HCT116 (cell line): Measurements from ENCODE around the gene PAH. TPM values are rescaled to one million over a fixed set of nuclear protein-coding genes. Genes with fewer than 3 reads are reported as not detected.

ENCODE experiments used
- ATAC-seq: fragments of 200-7000 bp; cut with Tn5 transposase; 2 replicates; pipeline ENCODE4 v1.9.1; 2020; ENCODE audit warnings: mild to moderate bottlenecking, moderate library complexity
- BruUV-seq: library from RNA; stranded (reverse); fragments of 400-500 nt; replicated peaks from 2 replicates; lab custom pipeline; 2021; lab: Mats Ljungman, UMichigan
- CTCF ChIA-PET: fragments of 300-600 bp; sonication (Branson Sonifier 250); formaldehyde crosslinking; loops from one replicate; lab custom pipeline; 2021; ENCODE audit warnings: antibody characterized with exemption; lab: Charles Lee
- POLR2A ChIA-PET: fragments of 300-600, 350-600 bp; sonication (Branson Sonifier 250); formaldehyde crosslinking; loops from one replicate; lab custom pipeline; 2021; ENCODE audit warnings: antibody characterized with exemption; lab: Charles Lee
- RAD21 ChIA-PET, 2 experiments: fragments of 300-600 bp; sonication (Branson Sonifier 250); formaldehyde crosslinking; loops; one replicate each; lab custom pipeline; 2023; ENCODE audit warnings: low total read pairs in 2 of 2; ENCODE audit not compliant: uncharacterized antibody in 2 of 2, unreplicated experiment in 2 of 2, low non-redundant PET in 1 of 2; lab: Charles Lee
- DNase-seq: peaks from one replicate; pipeline ENCODE4 v3.0.0-alpha.2; 2010; ENCODE audit warnings: low read depth, low spot score
- H2AFZ ChIP-seq: fragments of 200-600 bp; shearing (Covaris generic), sonication (generic); 2 replicates; pipeline ENCODE4 v1.6.1; 2017; ENCODE audit warnings: low read depth, mixed run types, mixed read lengths, antibody characterized with exemption, low read length; ENCODE audit not compliant: poor library complexity, severe bottlenecking
- H3K27ac ChIP-seq: 2 replicates; pipeline ENCODE4 v1.5.1; 2012; ENCODE audit warnings: low read depth, low read length
- H3K27me3 ChIP-seq: fragments of 200-600 bp; sonication (generic); 2 replicates; pipeline ENCODE4 v1.6.1; 2016; ENCODE audit warnings: mixed run types, low read length, mixed read lengths; ENCODE audit not compliant: insufficient read depth
- H3K36me3 ChIP-seq, 2 experiments: fragments of 200-500 bp in 1 of 2; fragments of 200-600 bp in 1 of 2; sonication (Bioruptor generic) in 1 of 2; sonication (generic) in 1 of 2; 2 replicates each; pipeline versions ENCODE4 v1.5.1 to v1.6.1; 2014 to 2016; ENCODE audit warnings: low read length in 2 of 2, inconsistent platforms in 1 of 2, mixed read lengths in 1 of 2, mixed run types in 1 of 2; ENCODE audit not compliant: insufficient read depth in 2 of 2, control insufficient read depth in 1 of 2
- H3K4me1 ChIP-seq, 2 experiments: fragments of 200-600 bp in 1 of 2; sonication (generic) in 1 of 2; 2 replicates each; pipeline versions ENCODE4 v1.5.1 to v1.6.1; 2012 to 2017; ENCODE audit warnings: low read length in 2 of 2, inconsistent platforms in 1 of 2, mild to moderate bottlenecking in 1 of 2, mixed read lengths in 1 of 2, mixed run types in 1 of 2, moderate library complexity in 1 of 2; ENCODE audit not compliant: insufficient read depth in 2 of 2, control insufficient read depth in 1 of 2
- H3K4me2 ChIP-seq: fragments of 200-600 bp; sonication (generic); 2 replicates; pipeline ENCODE4 v1.6.1; 2017; ENCODE audit warnings: mixed run types, low read length, mixed read lengths
- H3K4me3 ChIP-seq, 2 experiments: fragments of 200-600 bp in 1 of 2; sonication (generic) in 1 of 2; replicated peaks in 1 of 2; 2 replicates each; pipeline ENCODE4 v1.5.1; 2011 to 2016; ENCODE audit warnings: low read length in 2 of 2, control low read depth in 1 of 2, low read depth in 1 of 2, mild to moderate bottlenecking in 1 of 2, mixed read lengths in 1 of 2, mixed run types in 1 of 2
- H3K79me2 ChIP-seq: fragments of 200-600 bp; sonication (generic); 2 replicates; pipeline ENCODE4 v1.6.1; 2017; ENCODE audit warnings: mild to moderate bottlenecking, mixed run types, low read length, moderate library complexity, mixed read lengths; ENCODE audit not compliant: insufficient read depth
- H3K9ac ChIP-seq: fragments of 200-600 bp; sonication (generic); 2 replicates; pipeline ENCODE4 v1.6.1; 2016; ENCODE audit warnings: low read length, mixed read lengths
- H3K9me2 ChIP-seq: fragments of 200-600 bp; sonication (generic), shearing (Covaris generic); 2 replicates; pipeline ENCODE4 v1.6.1; 2017; ENCODE audit warnings: mixed run types, mild to moderate bottlenecking, moderate library complexity; ENCODE audit not compliant: insufficient read depth
- H3K9me3 ChIP-seq, 2 experiments: fragments of 200-500 bp in 1 of 2; fragments of 200-600 bp in 1 of 2; sonication (Bioruptor generic) in 1 of 2; sonication (generic) in 1 of 2; 2 replicates each; pipeline ENCODE4 v1.6.1; 2014 to 2017; ENCODE audit warnings: low read length in 2 of 2, mixed read lengths in 2 of 2, inconsistent platforms in 1 of 2, low read depth in 1 of 2, mild to moderate bottlenecking in 1 of 2, mixed run types in 1 of 2, moderate library complexity in 1 of 2; ENCODE audit not compliant: control insufficient read depth in 1 of 2, insufficient read depth in 1 of 2
- H4K20me1 ChIP-seq: fragments of 200-600 bp; sonication (generic), shearing (Covaris generic); 2 replicates; pipeline ENCODE4 v1.6.1; 2017; ENCODE audit warnings: mixed run types, mild to moderate bottlenecking, moderate library complexity; ENCODE audit not compliant: insufficient read depth
- CBX3 ChIP-seq: IDR thresholded peaks from 2 replicates; pipeline ENCODE4 v1.6.1; 2012; ENCODE audit warnings: low read depth
- CEBPB ChIP-seq: IDR thresholded peaks from 2 replicates; pipeline ENCODE4 v1.6.1; 2012; ENCODE audit warnings: low read depth
- EGR1 ChIP-seq: IDR thresholded peaks from 2 replicates; pipeline ENCODE4 v1.6.1; 2012; ENCODE audit warnings: low read depth
- ELF1 ChIP-seq: IDR thresholded peaks from 2 replicates; pipeline ENCODE4 v1.6.1; 2012; ENCODE audit warnings: low read depth, borderline replicate concordance
- EZH2 ChIP-seq: fragments of 200-600 bp; sonication (generic); IDR thresholded peaks from 2 replicates; pipeline ENCODE4 v1.6.1; 2017; ENCODE audit warnings: antibody characterized with exemption, mixed run types
- POLR2A ChIP-seq: IDR thresholded peaks from 2 replicates; pipeline ENCODE4 v1.7.0; 2011; ENCODE audit warnings: borderline replicate concordance; ENCODE audit not compliant: insufficient read depth, insufficient read length; ENCODE audit errors: extremely low read depth
- POLR2AphosphoS5 ChIP-seq: IDR thresholded peaks from 2 replicates; pipeline ENCODE4 v1.6.1; 2011; ENCODE audit warnings: mild to moderate bottlenecking, low read depth, low read length, moderate library complexity
- RAD21 ChIP-seq: IDR thresholded peaks from 2 replicates; pipeline ENCODE4 v1.6.1; 2012; ENCODE audit warnings: low read depth, mild to moderate bottlenecking
- SIN3A ChIP-seq: IDR thresholded peaks from 2 replicates; pipeline ENCODE4 v1.6.1; 2012; ENCODE audit warnings: low read depth
- SP1 ChIP-seq: IDR thresholded peaks from 2 replicates; pipeline ENCODE4 v1.6.1; 2012; ENCODE audit warnings: low read depth
- SRF ChIP-seq: IDR thresholded peaks from 2 replicates; pipeline ENCODE4 v1.6.1; 2012; ENCODE audit warnings: low read depth
- TCF7L2 ChIP-seq: IDR thresholded peaks from 2 replicates; pipeline ENCODE4 v1.7.0; 2011; ENCODE audit warnings: borderline replicate concordance, inconsistent platforms; ENCODE audit not compliant: insufficient read depth, insufficient read length; ENCODE audit errors: extremely low read depth
- YY1 ChIP-seq: IDR thresholded peaks from 2 replicates; pipeline ENCODE4 v1.6.1; 2011; ENCODE audit warnings: low read length, low read depth, moderate library complexity, mild to moderate bottlenecking; ENCODE audit not compliant: insufficient replicate concordance; ENCODE audit errors: extremely low read depth
- ZFX ChIP-seq: fragments of 450-650 bp; IDR thresholded peaks from 2 replicates; pipeline ENCODE4 v1.6.1; 2017
- ZNF274 ChIP-seq: fragments of 200-500 bp; sonication (Bioruptor generic); IDR thresholded peaks from 2 replicates; pipeline ENCODE4 v1.6.1; 2014; ENCODE audit warnings: mild to moderate bottlenecking, low read depth, low read length, inconsistent platforms
- intact Hi-C: fragments of 100-400 bp; cut with micrococcal nuclease; formaldehyde crosslinking; loops from 2 replicates; pipeline ENCODE4 v1.10.0; 2022
- total RNA-seq: library from RNA; stranded (reverse); gene quantifications from one replicate; pipeline ENCODE4 v1.2.1, GENCODE V29; 2021; ENCODE audit not compliant: unreplicated experiment
- TF ChIP-seq, protein P1 (sequence below): IDR thresholded peaks from 2 replicates; pipeline ENCODE4 v1.6.1; 2011; ENCODE audit warnings: mild to moderate bottlenecking, low read length, moderate library complexity; ENCODE audit not compliant: insufficient replicate concordance; ENCODE audit errors: extremely low read depth
- TF ChIP-seq, protein P2 (sequence below): IDR thresholded peaks from 2 replicates; pipeline ENCODE4 v1.6.1; 2012

PAH gene
- total RNA-seq, 1 experiment from 2014 or later: 2.8 TPM

DNA sequence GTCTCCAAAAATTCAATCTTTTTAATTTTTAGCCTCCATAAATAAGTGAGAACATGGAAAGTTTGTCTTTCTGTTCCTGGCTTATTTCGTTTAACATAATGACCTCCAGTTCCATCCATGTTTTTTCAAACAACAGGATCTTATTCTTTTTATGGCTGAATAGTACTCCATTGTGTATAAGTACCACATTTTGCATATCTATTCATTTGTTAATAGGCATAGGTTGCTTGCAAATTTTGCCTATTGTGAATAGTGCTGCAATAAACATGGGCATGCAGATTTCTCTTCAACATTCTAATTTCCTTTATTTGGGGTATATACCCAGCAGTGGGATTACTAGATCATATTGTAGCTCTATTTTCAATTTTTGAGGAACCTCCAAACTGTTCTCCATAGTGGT is 16.1 kb upstream of the PAH start (continued):
- TF ChIP-seq TCF7L2 (no peak), EGR1 (no peak), POLR2AphosphoS5 (no peak), YY1 (no peak), ZFX (no peak), EZH2 (no peak)
- TF ChIP-seq, protein P1, sequence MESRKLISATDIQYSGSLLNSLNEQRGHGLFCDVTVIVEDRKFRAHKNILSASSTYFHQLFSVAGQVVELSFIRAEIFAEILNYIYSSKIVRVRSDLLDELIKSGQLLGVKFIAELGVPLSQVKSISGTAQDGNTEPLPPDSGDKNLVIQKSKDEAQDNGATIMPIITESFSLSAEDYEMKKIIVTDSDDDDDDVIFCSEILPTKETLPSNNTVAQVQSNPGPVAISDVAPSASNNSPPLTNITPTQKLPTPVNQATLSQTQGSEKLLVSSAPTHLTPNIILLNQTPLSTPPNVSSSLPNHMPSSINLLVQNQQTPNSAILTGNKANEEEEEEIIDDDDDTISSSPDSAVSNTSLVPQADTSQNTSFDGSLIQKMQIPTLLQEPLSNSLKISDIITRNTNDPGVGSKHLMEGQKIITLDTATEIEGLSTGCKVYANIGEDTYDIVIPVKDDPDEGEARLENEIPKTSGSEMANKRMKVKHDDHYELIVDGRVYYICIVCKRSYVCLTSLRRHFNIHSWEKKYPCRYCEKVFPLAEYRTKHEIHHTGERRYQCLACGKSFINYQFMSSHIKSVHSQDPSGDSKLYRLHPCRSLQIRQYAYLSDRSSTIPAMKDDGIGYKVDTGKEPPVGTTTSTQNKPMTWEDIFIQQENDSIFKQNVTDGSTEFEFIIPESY: no peak
- TF ChIP-seq, all 23 proteins: peak for 0

DNA sequence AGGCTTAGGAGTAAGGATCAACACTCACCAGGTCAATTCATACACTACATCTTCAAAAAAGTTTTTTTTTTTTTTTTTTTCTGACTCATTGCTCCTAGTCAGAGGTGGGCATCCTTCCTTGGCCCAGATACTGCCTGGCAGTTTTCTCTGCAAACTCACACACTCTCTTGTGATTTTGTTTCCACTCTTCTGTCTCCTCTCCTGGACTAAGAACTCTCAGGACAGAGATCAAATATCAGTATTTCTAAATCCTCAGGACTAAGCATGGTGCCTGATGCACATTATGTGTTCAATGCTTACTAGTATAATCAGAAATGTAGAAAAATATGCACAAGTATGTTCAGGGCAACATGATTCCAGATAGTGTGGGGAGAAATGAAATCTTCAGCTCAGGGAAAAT is 10.2 kb upstream of the PAH start:
- Histone ChIP-seq H3K9me2 (no peaks in the 10 kb centered on the region), H3K4me3 (no peak overlapping the region), H2AFZ (no peak overlapping the region), H3K9me3 (no peaks in the 10 kb centered on the region), H3K9ac (no peak overlapping the region), H3K4me1 (no peaks in the 10 kb centered on the region), H3K79me2 (no peaks in the 10 kb centered on the region), H3K4me2 (no peak overlapping the region), H4K20me1 (no peaks in the 10 kb centered on the region), H3K36me3 (no peaks in the 10 kb centered on the region), H3K27ac (no peak overlapping the region), H3K27me3 (peaks cover 54% of the 10 kb centered on the region)
- RAD21 ChIA-PET: no interaction called here
- CTCF ChIA-PET: interaction anchor here (1.0 kb wide), 1 partner anchor 44 kb away, joined by 3 read pairs; no protein-coding TSS in a partner anchor
- no TSS peak for BruUV-seq
- no peak for DNase-seq
- ATAC-seq: no peak
- no peak for TF ChIP-seq RAD21
- TF ChIP-seq SRF: no peak
- no peak for TF ChIP-seq ZNF274
- TF ChIP-seq ELF1: no peak
- no peak for TF ChIP-seq CEBPB
- TF ChIP-seq POLR2A: no peak
- no peak for TF ChIP-seq SP1
- TF ChIP-seq CBX3: no peak
- TF ChIP-seq SIN3A: no peak
- no peak for TF ChIP-seq EGR1
- TF ChIP-seq, protein P1: no peak
- TF ChIP-seq POLR2AphosphoS5: no peak
- TF ChIP-seq, protein P2, sequence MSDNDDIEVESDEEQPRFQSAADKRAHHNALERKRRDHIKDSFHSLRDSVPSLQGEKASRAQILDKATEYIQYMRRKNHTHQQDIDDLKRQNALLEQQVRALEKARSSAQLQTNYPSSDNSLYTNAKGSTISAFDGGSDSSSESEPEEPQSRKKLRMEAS: no peak
- TF ChIP-seq ZFX: no peak
- no peak for TF ChIP-seq TCF7L2
- intact Hi-C loops: no loop called here
- POLR2A ChIA-PET: no interaction called here
